Nucleus accumbens (tissue), 56 donors: ENCODE results near the gene ACP5.
"Not testable (repeated sequence)": the region's sequence is repeated elsewhere in the genome, so short reads cannot be mapped to it uniquely, and the experiment has no call there.

Experiments
- DNase-seq, 56 donors: peaks; one replicate each; lab custom pipeline; 2025; lab: John Stamatoyannopoulos, UW

Gene ACP5

GRCh38 chr19:11580116-11580515 lies 2.7 kb upstream of the ACP5 start:
- DNase-seq: no peak

GRCh38 chr19:11578258-11579142 lies 1.1 kb upstream of the ACP5 start:
- no peak for DNase-seq

GRCh38 chr19:11576227-11576626 lies 1.2 kb downstream of the ACP5 start:
- DNase-seq: no peak

- no peak for DNase-seq
Measured at GRCh38 chr19:11574689-11575088, 2.8 kb downstream of the ACP5 start.

GRCh38 chr19:11573763-11574162 lies 3.7 kb downstream of the ACP5 start:
- not testable (repeated sequence) for DNase-seq

- DNase-seq: not testable (repeated sequence)
Measured at GRCh38 chr19:11573354-11573753, 4.1 kb downstream of the ACP5 start.

- peak in 1 of 56 donors; percentile 8 for DNase-seq
Measured at GRCh38 chr19:11570039-11570462, 7.4 kb downstream of the ACP5 start.

GRCh38 chr19:11566164-11566563 lies 11.3 kb downstream of the ACP5 start:
- DNase-seq: no peak

- DNase-seq: not testable (repeated sequence)
Measured at GRCh38 chr19:11565649-11565980, 11.8 kb downstream of the ACP5 start.

GRCh38 chr19:11564082-11564807 lies 13.2 kb downstream of the ACP5 start:
- DNase-seq: not testable (repeated sequence)

GRCh38 chr19:11563532-11563931 lies 13.9 kb downstream of the ACP5 start:
- no peak for DNase-seq

GRCh38 chr19:11560404-11561051 lies 16.9 kb downstream of the ACP5 start:
- DNase-seq: peak in 22 of 56 donors; percentile 3 to 65 (median 26)

- DNase-seq: peak; percentile 64 to 99 (median 96)
Measured at GRCh38 chr19:11558881-11559828, 18.3 kb downstream of the ACP5 start, which contains the start of gene ELOF1. ELOF1 (minus strand) TSS chr19:11559230; CDS start chr19:11554347, 4,883 bp downstream.

- DNase-seq: no peak
Measured at GRCh38 chr19:11556634-11557420, 20.6 kb downstream of the ACP5 start.

GRCh38 chr19:11555246-11555645 lies 22.2 kb downstream of the ACP5 start:
- peak in 8 of 56 donors; percentile 1 to 20 (median 3) for DNase-seq

GRCh38 chr19:11554160-11554559 lies 23.3 kb downstream of the ACP5 start:
- DNase-seq: no peak

- no peak for DNase-seq
Measured at GRCh38 chr19:11552666-11553372, 24.6 kb downstream of the ACP5 start.

- peak in 2 of 56 donors; percentile 2 to 5 for DNase-seq
Measured at GRCh38 chr19:11551603-11552235, 25.7 kb downstream of the ACP5 start.
